ENCODE results near the gene TACR2.

The TACR2 gene

GRCh38 chr10:69426376-69426727 is 9.6 kb upstream of the TACR2 start:
- no peak for DNase-seq (ENCODE audit: extremely low read depth, low read depth)
- no peak for TF ChIP-seq CTCF (IDR thresholded peaks at IDR 0.05; ENCODE audit: low read depth, low read length, missing control alignments)
- no peak overlapping the region for H3K4me3 ChIP-seq (replicated peaks; ENCODE audit: low read depth, low read length)

GRCh38 chr10:69425511-69426298 is 9.0 kb upstream of the TACR2 start:
- DNase-seq (ENCODE audit: extremely low read depth, low read depth) = no peak
- no peak overlapping the region for H3K4me3 ChIP-seq (replicated peaks; ENCODE audit: low read depth, low read length)
- no peak for TF ChIP-seq CTCF (IDR thresholded peaks at IDR 0.05; ENCODE audit: low read depth, low read length, missing control alignments)

- no peak for DNase-seq (ENCODE audit: extremely low read depth, low read depth)
- TF ChIP-seq CTCF (IDR thresholded peaks at IDR 0.05; ENCODE audit: low read depth, low read length, missing control alignments) = no peak
- H3K4me3 ChIP-seq (replicated peaks; ENCODE audit: low read depth, low read length) = no peak overlapping the region
Observed at GRCh38 chr10:69425041-69425440, 8.3 kb upstream of the TACR2 start.

- DNase-seq (ENCODE audit: extremely low read depth, low read depth) = no peak
- no peak overlapping the region for H3K4me3 ChIP-seq (replicated peaks; ENCODE audit: low read depth, low read length)
- no peak for TF ChIP-seq CTCF (IDR thresholded peaks at IDR 0.05; ENCODE audit: low read depth, low read length, missing control alignments)
Observed at GRCh38 chr10:69422676-69423075, 6.0 kb upstream of the TACR2 start.

GRCh38 chr10:69421611-69422308 is 5.0 kb upstream of the TACR2 start:
- no peak for TF ChIP-seq CTCF (IDR thresholded peaks at IDR 0.05; ENCODE audit: low read depth, low read length, missing control alignments)
- no peak for DNase-seq (ENCODE audit: extremely low read depth, low read depth)
- no peak overlapping the region for H3K4me3 ChIP-seq (replicated peaks; ENCODE audit: low read depth, low read length)

GRCh38 chr10:69419744-69420126 is 3.0 kb upstream of the TACR2 start:
- DNase-seq (ENCODE audit: extremely low read depth, low read depth) = no peak
- TF ChIP-seq CTCF (IDR thresholded peaks at IDR 0.05; ENCODE audit: low read depth, low read length, missing control alignments) = no peak
- H3K4me3 ChIP-seq (replicated peaks; ENCODE audit: low read depth, low read length) = no peak overlapping the region
